Erythroblast (primary cell): ENCODE data around the gene CHAT.

Experiments used
- GATA1 ChIP-seq: IDR thresholded peaks from 2 replicates; pipeline ENCODE4 v1.6.1; 2011; ENCODE audit warnings: low read depth, mild to moderate bottlenecking, control low read depth, low read length, moderate library complexity
- POLR2A ChIP-seq: IDR thresholded peaks from 2 replicates; pipeline ENCODE4 v1.6.1; 2011; ENCODE audit warnings: mild to moderate bottlenecking, low read length

GRCh38 chr10:49615213-49615612, 1.4 kb downstream of the CHAT start:
- no peak for TF ChIP-seq POLR2A
- TF ChIP-seq GATA1: no peak
